GM15510 (cell line): ENCODE measurements around the gene SLC30A5.

Experiments used
- POLR2A ChIP-seq: IDR thresholded peaks from 3 replicates; pipeline ENCODE4 v1.6.1; 2011; ENCODE audit warnings: borderline replicate concordance; ENCODE audit not compliant: insufficient read length; ENCODE audit errors: extremely low read depth

The SLC30A5 gene

GRCh38 chr5:69152731-69153130, 58.9 kb downstream of the SLC30A5 start:
- TF ChIP-seq POLR2A: no peak

GRCh38 chr5:69156456-69156855, 62.6 kb downstream of the SLC30A5 start:
- no peak for TF ChIP-seq POLR2A

- TF ChIP-seq POLR2A: no peak
These were observed 64.2 kb downstream of the SLC30A5 start for GRCh38 chr5:69158039-69158438.

DNA sequence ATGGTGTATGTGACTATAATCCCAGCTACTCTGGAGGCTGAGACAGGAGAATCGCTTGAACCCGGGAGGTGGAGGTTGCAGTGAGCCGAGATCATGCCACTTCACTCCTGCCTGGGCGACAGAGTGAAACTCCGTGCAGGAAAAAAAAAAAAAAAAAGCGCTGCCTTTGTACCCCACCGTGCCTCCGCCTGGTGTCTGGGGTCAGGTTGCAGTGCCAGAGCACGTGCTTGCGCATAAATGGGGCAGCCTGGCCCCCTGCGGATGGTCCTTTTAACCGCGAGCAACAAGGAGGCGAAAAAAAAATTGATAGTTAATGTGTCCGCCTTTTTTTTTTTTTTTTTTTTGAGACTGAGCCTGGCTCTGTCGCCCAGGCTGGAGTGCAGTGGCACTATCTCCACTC, 66.8 kb downstream of the SLC30A5 start:
- TF ChIP-seq POLR2A: no peak

DNA sequence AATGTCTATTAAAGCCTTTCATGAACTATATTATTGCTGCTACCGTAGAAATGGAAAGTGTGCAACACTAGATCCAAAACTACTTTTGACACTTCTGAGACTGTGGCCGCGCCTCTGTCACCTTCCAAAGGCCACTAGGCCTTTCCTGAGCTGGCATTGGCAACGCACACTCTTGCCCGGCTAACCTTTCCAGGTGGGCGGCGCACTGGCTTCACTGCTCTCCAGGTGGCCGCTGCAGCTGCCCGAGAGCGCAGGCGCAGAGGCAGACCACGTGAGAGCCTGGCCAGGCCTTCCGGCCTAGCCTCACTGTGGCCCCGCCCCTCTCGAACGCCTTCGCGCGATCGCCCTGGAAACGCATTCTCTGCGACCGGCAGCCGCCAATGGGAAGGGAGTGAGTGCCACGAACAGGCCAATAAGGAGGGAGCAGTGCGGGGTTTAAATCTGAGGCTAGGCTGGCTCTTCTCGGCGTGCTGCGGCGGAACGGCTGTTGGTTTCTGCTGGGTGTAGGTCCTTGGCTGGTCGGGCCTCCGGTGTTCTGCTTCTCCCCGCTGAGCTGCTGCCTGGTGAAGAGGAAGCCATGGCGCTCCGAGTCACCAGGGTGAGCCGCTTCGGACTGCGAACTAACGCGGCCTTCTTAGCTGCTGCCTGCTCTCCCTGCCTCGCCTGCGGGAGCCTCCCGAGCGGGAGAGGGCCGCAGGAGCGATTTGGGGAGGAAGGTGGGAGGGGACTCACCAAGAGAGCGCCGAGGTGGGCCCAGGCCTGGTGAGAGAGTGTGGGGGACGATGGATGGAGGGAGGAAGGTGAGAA, 73.1 kb downstream of the SLC30A5 start, which contains the start of gene CCNB1:
Gene CCNB1, plus strand, starts transcription at position 465 of the 807 bp plus-strand sequence. Its CDS starts 113 bp downstream, at position 578.
- TF ChIP-seq POLR2A: peak; percentile 67

DNA sequence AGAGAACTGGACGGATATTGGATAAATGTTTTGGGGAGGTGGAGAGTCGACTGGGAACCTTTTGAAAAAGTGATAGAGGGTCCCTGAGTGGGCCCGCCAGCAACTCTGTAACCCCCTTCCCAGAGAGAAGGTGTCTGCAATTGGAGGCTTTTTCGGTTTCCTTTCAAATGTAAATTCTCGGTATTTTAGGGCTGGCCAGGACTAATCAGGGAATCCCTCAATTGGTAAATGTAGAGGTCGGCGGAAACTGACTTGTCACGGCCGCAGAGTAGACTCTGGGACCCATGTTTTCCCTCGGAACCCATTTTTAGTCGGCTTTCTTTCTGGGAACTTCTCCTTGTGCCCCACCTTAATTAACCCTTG, 73.7 kb downstream of the SLC30A5 start:
- no peak for TF ChIP-seq POLR2A

DNA sequence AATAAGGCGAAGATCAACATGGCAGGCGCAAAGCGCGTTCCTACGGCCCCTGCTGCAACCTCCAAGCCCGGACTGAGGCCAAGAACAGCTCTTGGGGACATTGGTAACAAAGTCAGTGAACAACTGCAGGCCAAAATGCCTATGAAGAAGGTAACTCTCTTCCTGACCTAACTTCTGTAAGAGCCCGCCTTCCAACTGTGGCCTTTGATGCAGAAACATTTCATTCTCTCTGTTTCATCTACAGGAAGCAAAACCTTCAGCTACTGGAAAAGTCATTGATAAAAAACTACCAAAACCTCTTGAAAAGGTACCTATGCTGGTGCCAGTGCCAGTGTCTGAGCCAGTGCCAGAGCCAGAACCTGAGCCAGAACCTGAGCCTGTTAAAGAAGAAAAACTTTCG, 74.1 kb downstream of the SLC30A5 start:
- no peak for TF ChIP-seq POLR2A

DNA sequence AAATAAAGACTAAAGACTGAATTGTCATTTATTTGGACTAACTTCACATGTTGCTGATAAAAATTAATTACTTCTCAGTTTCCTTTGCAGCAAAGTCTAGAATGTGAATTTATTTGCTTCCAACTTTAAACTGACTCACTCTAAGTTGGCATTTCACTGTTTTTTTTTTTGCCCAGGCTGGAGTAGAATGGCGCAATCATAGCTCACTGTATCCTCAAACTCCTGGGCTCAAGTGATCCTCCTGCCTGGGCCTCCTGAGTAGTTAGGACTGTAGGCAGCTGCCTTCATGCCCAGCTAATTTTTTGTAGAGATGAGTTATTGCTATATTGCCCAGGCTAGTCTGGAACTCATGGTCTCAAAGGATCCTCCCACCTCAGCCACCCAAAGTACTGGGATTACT, 76.7 kb downstream of the SLC30A5 start:
- no peak for TF ChIP-seq POLR2A

DNA sequence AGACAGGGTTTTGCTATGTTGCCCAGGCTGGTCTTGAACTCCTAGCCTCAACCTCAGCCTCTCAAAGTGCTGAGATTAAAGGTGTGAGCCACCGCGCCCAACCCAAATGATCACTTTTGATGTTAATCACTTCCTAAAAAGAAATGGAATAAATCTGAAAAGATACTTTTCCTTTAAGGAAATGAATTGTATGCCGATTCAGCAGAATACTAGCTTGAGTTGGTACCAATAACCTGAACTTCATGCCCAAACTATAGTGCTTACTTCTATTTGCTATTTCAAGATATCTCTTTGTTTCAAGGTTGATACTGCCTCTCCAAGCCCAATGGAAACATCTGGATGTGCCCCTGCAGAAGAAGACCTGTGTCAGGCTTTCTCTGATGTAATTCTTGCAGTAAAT, 77.2 kb downstream of the SLC30A5 start:
- TF ChIP-seq POLR2A: no peak
